HT1080 (cell line): ENCODE data around the gene FUNDC1. TPM values are rescaled to one million over a fixed set of nuclear protein-coding genes. Genes with fewer than 3 reads are reported as not detected.

ENCODE experiments used
- DNase-seq: peaks from one replicate; pipeline ENCODE4 v3.0.0-alpha.2; 2015; ENCODE audit warnings: low read depth
- total RNA-seq: library from RNA; depleted of rRNA; stranded (reverse); fragments of >200 nt; shearing (Covaris generic); gene quantifications from 2 replicates; pipeline ENCODE4 v1.2.3, GENCODE V29; 2014; rRNA removed

The FUNDC1 gene
- total RNA-seq, 1 experiment from 2014 or later: 18.8 TPM

DNA sequence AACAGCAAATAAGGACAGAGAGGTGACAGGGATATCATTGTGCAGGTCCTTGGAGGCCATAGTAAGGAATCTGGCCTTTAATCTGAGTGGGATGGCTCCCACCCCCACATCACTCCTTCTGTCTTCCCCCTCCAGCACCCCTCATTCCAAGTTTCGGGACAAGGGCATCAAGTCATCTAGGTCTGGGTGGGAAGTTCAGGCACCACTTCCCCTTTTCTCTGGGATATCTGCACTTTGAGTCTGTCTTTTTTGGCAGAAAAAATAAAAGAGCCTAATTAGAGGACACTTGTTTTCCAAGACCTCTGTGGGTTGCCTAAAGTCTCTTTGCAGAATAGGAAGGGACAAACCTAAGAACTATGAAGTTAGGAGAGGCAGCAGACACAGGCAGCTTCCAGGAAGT, 60.1 kb downstream of the FUNDC1 start:
- DNase-seq: no peak

DNA sequence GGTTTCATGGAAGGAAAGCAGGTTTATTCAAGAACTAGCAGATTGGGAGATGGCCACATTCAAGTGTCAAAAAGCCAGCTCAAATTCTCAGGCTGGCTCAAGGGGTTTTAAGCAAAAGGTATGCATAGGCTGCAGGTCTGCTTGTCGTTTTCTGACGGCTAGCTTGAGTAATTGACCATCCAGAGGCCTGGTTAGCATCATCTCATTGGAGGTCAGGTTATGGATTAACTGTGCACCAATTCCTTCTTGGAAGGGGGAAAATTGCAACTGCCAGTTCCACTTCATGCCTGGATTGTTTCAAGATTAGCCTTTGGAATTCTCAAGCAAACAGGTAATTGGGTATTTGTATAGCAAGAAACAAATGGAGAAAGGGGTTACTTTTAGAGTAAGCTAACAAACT, 62.1 kb downstream of the FUNDC1 start:
- DNase-seq: no peak

- no peak for DNase-seq
Observed at GRCh38 chrX:44474410-44474809, 68.2 kb downstream of the FUNDC1 start.

Other genes starting within 250 kb of the FUNDC1 start
- not detected in 2 replicates for gene EFHC2, start 199.2 kb downstream of the FUNDC1 start, total RNA-seq